Testis (tissue), 2 donors: ENCODE results near the gene DPEP2.

Experiments
- CTCF ChIP-seq, 3 experiments: fragments of 450-650 bp in 2 of 3; fragments of 200-600 bp in 1 of 3; sonication (generic) in 1 of 3; IDR thresholded peaks; one replicate each; pipeline ENCODE4 v1.5.1; 2016 to 2019; ENCODE audit warnings: antibody characterized with exemption in 3 of 3, mild to moderate bottlenecking in 2 of 3, moderate library complexity in 1 of 3
- POLR2A ChIP-seq: fragments of 450-650 bp; IDR thresholded peaks from one replicate; pipeline ENCODE4 v1.6.1; 2017; ENCODE audit warnings: antibody characterized with exemption, mild to moderate bottlenecking, moderate library complexity

GRCh38 chr16:67976205-67976604, 23.1 kb downstream of the DPEP2 start:
- TF ChIP-seq CTCF (IDR thresholded peaks at IDR 0.05) (no peak), POLR2A (no peak)
